Calu3 (cell line): Measurements from ENCODE around the gene LDLRAD4. TPM values are rescaled to one million over a fixed set of nuclear protein-coding genes. Genes with fewer than 3 reads are reported as not detected.

ENCODE experiments used
- BruUV-seq: library from RNA; stranded (reverse); fragments of 400-500 nt; replicated peaks from 2 replicates; lab custom pipeline; 2021; lab: Mats Ljungman, UMichigan
- CTCF ChIA-PET: fragments of 300-600 bp; sonication (Branson Sonifier 250); formaldehyde crosslinking; loops from one replicate; lab custom pipeline; 2022; ENCODE audit warnings: antibody characterized with exemption; lab: Charles Lee
- DNase-seq: peaks from one replicate; pipeline ENCODE4 v3.0.0; 2022
- H3K27ac Mint-ChIP-seq: one replicate; pipeline ENCODE4 v1.8.0; 2022; ENCODE audit warnings: mixed read lengths; ENCODE audit not compliant: unreplicated experiment
- H3K27me3 Mint-ChIP-seq: one replicate; pipeline ENCODE4 v1.8.0; 2022; ENCODE audit warnings: mixed read lengths; ENCODE audit not compliant: unreplicated experiment
- H3K36me3 Mint-ChIP-seq: one replicate; pipeline ENCODE4 v1.8.0; 2022; ENCODE audit warnings: mild to moderate bottlenecking, moderate library complexity, mixed read lengths; ENCODE audit not compliant: insufficient read depth, unreplicated experiment
- H3K4me1 Mint-ChIP-seq: one replicate; pipeline ENCODE4 v1.8.0; 2022; ENCODE audit warnings: mild to moderate bottlenecking, low read depth, mixed read lengths; ENCODE audit not compliant: unreplicated experiment
- H3K4me3 Mint-ChIP-seq: one replicate; pipeline ENCODE4 v1.8.0; 2022; ENCODE audit warnings: mild to moderate bottlenecking, low read depth, moderate library complexity, mixed read lengths; ENCODE audit not compliant: unreplicated experiment
- H3K9me3 Mint-ChIP-seq: one replicate; pipeline ENCODE4 v1.8.0; 2022; ENCODE audit warnings: low read depth, mixed read lengths; ENCODE audit not compliant: unreplicated experiment
- CTCF ChIP-seq: fragments of 200-600 bp; IDR thresholded peaks from one replicate; pipeline ENCODE4 v1.8.0; 2022; ENCODE audit warnings: antibody characterized with exemption; ENCODE audit not compliant: unreplicated experiment
- intact Hi-C: fragments of 100-400 bp; cut with micrococcal nuclease; formaldehyde crosslinking; loops from one replicate; pipeline ENCODE4 v1.10.0; 2022; ENCODE audit not compliant: unreplicated experiment
- total RNA-seq: library from RNA; stranded (reverse); gene quantifications from 2 replicates; pipeline ENCODE4 v1.2.3, GENCODE V29; 2022

The LDLRAD4 gene
- total RNA-seq, 1 experiment from 2014 or later = 0.50 TPM

- no peak for TF ChIP-seq CTCF
- H3K36me3 Mint-ChIP-seq = no peaks in the 10 kb centered on the region
- BruUV-seq = no TSS peak
- CTCF ChIA-PET = no interaction called here
- intact Hi-C loops = no loop called here
- H3K27ac Mint-ChIP-seq = no peak overlapping the region
- peaks cover 70% of the 10 kb centered on the region for H3K27me3 Mint-ChIP-seq
- H3K4me1 Mint-ChIP-seq = no peaks in the 10 kb centered on the region
- no peak overlapping the region for H3K4me3 Mint-ChIP-seq
- DNase-seq = no peak
- H3K9me3 Mint-ChIP-seq = no peaks in the 10 kb centered on the region
Measured at GRCh38 chr18:13546638-13547037, 328.1 kb downstream of the LDLRAD4 start.

- DNase-seq = no peak
- intact Hi-C loops = no loop called here
- no peak overlapping the region for H3K27ac Mint-ChIP-seq
- no peaks in the 10 kb centered on the region for H3K36me3 Mint-ChIP-seq
- no peaks in the 10 kb centered on the region for H3K9me3 Mint-ChIP-seq
- TF ChIP-seq CTCF = no peak
- no TSS peak for BruUV-seq
- H3K4me3 Mint-ChIP-seq = no peak overlapping the region
- peaks cover 70% of the 10 kb centered on the region for H3K27me3 Mint-ChIP-seq
- CTCF ChIA-PET = no interaction called here
- no peaks in the 10 kb centered on the region for H3K4me1 Mint-ChIP-seq
Measured at GRCh38 chr18:13547347-13547746, 328.8 kb downstream of the LDLRAD4 start.

GRCh38 chr18:13548106-13548819, 329.7 kb downstream of the LDLRAD4 start:
- no peak for TF ChIP-seq CTCF
- Mint-ChIP-seq H3K27ac (no peak overlapping the region), H3K9me3 (no peaks in the 10 kb centered on the region), H3K36me3 (no peaks in the 10 kb centered on the region), H3K27me3 (peaks cover 70% of the 10 kb centered on the region), H3K4me3 (no peak overlapping the region), H3K4me1 (no peaks in the 10 kb centered on the region)
- CTCF ChIA-PET = no interaction called here
- intact Hi-C loops = no loop called here
- no TSS peak for BruUV-seq
- no peak for DNase-seq

- no peak overlapping the region for H3K27ac Mint-ChIP-seq
- H3K27me3 Mint-ChIP-seq = peaks cover 71% of the 10 kb centered on the region
- no TSS peak for BruUV-seq
- CTCF ChIA-PET = no interaction called here
- H3K4me3 Mint-ChIP-seq = no peak overlapping the region
- intact Hi-C loops = no loop called here
- no peak for TF ChIP-seq CTCF
- no peak for DNase-seq
- H3K9me3 Mint-ChIP-seq = no peaks in the 10 kb centered on the region
- no peaks in the 10 kb centered on the region for H3K36me3 Mint-ChIP-seq
- no peaks in the 10 kb centered on the region for H3K4me1 Mint-ChIP-seq
Measured at GRCh38 chr18:13548966-13549879, 330.7 kb downstream of the LDLRAD4 start.
